Left renal cortex interstitium (tissue), 4 donors: Measurements from ENCODE around the gene ENTHD1. TPM values are rescaled to one million over a fixed set of nuclear protein-coding genes. Genes with fewer than 3 reads are reported as not detected.

Experiments used
- DNase-seq, 4 donors: peaks; one replicate each; pipeline ENCODE4 v3.0.0-alpha.2; 2013; ENCODE audit warnings: low read depth in 4 of 4, low spot score in 2 of 4, missing footprints in 1 of 4
- polyA plus RNA-seq, 4 donors: library from polyadenylated mRNA; unstranded; fragments of 120-200 nt; gene quantifications; one replicate each; pipeline ENCODE4 v1.2.1, GENCODE V29; 2013; ENCODE audit not compliant: insufficient read length in 4 of 4

Gene ENTHD1
- polyA plus RNA-seq, 4 donors: not detected

- no peak for DNase-seq
Measured at GRCh38 chr22:39699631-39700360, 193.8 kb downstream of the ENTHD1 start.

- no peak for DNase-seq
Measured at GRCh38 chr22:39697790-39698430, 195.7 kb downstream of the ENTHD1 start.

- DNase-seq: no peak
Measured at GRCh38 chr22:39693943-39694500, 199.5 kb downstream of the ENTHD1 start.

Other genes starting within 250 kb of the ENTHD1 start
- 1 to 10 TPM in 3 of 4 donors, under 1 TPM in 1; 0.76 to 1.3 (median 1.2) TPM for gene GRAP2, start 7.3 kb upstream of the ENTHD1 start, polyA plus RNA-seq
- under 1 TPM in 3 of 4 donors, not detected in 1; 0.14 to 0.47 (median 0.28) TPM for gene TMA7B, start 66.6 kb upstream of the ENTHD1 start, polyA plus RNA-seq
- 1 to 10 TPM; 1.9 to 3.2 (median 2.5) TPM for gene FAM83F, start 101.2 kb upstream of the ENTHD1 start, polyA plus RNA-seq